Mammary epithelial cell (primary cell): Measurements from ENCODE around the gene TNFRSF18.

Experiments used
- CTCF ChIP-seq, 2 donors: IDR thresholded peaks in 1 of 2; conservative IDR thresholded peaks in 1 of 2; 2 replicates each; pipeline ENCODE4 v1.5.1; 2011 to 2012; ENCODE audit warnings: inconsistent platforms in 2 of 2, low read length in 2 of 2, mild to moderate bottlenecking in 2 of 2, control low read depth in 1 of 2, low read depth in 1 of 2; ENCODE audit not compliant: insufficient read depth in 1 of 2; ENCODE audit errors: extremely low read depth in 1 of 2
- EZH2 ChIP-seq: IDR thresholded peaks from 2 replicates; pipeline ENCODE4 v1.6.1; 2012; ENCODE audit warnings: low read length, inconsistent platforms, borderline replicate concordance

- TF ChIP-seq CTCF (conservative IDR thresholded peaks at IDR 0.05 in 1 of 2, IDR thresholded peaks at IDR 0.05 in 1 of 2; ENCODE audit: extremely low read depth in 1 of 2, insufficient read depth in 1 of 2, low read depth in 1 of 2, low read length in 2 of 2) (no peak), EZH2 (no peak)
Measured at GRCh38 chr1:1229770-1230169, 23.4 kb upstream of the TNFRSF18 start.
